Thyroid gland (tissue), 4 donors: Measurements from ENCODE around the gene FAM193A.

Experiments used
- CTCF ChIP-seq, 6 experiments: fragments of 200-600 bp in 3 of 6; fragments of 450-650 bp in 3 of 6; sonication (generic) in 3 of 6; IDR thresholded peaks; one replicate each; pipeline ENCODE4 v1.5.1; 2016 to 2019; ENCODE audit warnings: antibody characterized with exemption in 6 of 6, mild to moderate bottlenecking in 2 of 6, inconsistent platforms in 1 of 6, moderate library complexity in 1 of 6
- POLR2A ChIP-seq, 2 donors: fragments of 450-650 bp; IDR thresholded peaks; one replicate each; pipeline ENCODE4 v1.6.1; 2017; ENCODE audit warnings: antibody characterized with exemption in 2 of 2, mild to moderate bottlenecking in 2 of 2, moderate library complexity in 1 of 2

DNA sequence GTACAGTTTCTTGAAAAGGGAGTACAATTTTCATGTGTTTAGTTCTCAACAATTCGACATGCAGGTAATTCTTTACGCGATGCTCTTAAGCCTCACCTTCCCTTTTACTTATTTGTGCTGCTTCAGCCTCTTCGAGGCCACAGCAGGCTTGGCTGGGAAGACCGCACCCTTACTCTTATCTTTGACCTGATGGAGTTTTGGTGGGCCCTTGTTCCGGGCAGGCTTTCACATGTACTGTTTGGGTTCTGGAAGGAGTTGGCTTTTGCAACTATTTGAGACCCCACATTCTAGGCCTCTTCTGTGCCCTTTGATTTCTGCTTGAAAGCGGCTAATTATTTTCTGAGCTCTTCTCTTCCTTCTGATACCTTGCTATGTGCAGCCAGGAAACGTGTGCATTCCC lies 60.2 kb downstream of the FAM193A start:
- TF ChIP-seq CTCF (IDR thresholded peaks at IDR 0.05) (no peak), POLR2A (IDR thresholded peaks at IDR 0.05) (no peak)
